GM20431 (cell line): ENCODE results near the gene DTX4.

ENCODE experiments used
- in situ Hi-C: fragments of 300-500 bp; cut with MseI, MboI; formaldehyde crosslinking; loops from one replicate; pipeline ENCODE4 v1.15.0; 2020; ENCODE audit warnings: low sequenced_read_pairs; ENCODE audit not compliant: unreplicated experiment

DTX4 gene

DNA sequence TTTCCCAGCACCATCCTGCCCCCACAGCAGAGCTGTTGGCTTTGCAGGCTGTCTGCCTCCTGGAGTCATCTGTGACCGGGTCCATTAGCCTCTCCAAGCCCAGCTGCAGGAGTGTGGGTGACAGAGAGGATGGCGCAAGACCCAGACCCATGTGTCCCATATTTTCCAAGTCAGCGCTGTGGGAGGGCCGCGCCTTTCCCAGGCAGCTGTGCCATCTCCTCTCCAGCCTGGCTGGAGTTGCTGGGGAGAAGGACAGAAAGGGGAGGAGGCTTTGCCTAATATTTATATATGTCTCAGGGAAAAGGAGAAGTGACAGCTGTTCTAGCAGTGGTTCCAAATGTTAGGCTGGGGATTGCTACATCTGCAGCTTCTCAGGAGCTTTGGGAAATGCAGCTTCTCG, 15.7 kb downstream of the DTX4 start:
- in situ Hi-C loops: loop anchor here (10.0 kb wide), 1 partner anchor 97 kb away; no protein-coding TSS in a partner anchor

- in situ Hi-C loops: loop anchor here (10.0 kb wide), 1 partner anchor 96 kb away; no protein-coding TSS in a partner anchor
Measured at GRCh38 chr11:59188954-59189353, 17.0 kb downstream of the DTX4 start.

DNA sequence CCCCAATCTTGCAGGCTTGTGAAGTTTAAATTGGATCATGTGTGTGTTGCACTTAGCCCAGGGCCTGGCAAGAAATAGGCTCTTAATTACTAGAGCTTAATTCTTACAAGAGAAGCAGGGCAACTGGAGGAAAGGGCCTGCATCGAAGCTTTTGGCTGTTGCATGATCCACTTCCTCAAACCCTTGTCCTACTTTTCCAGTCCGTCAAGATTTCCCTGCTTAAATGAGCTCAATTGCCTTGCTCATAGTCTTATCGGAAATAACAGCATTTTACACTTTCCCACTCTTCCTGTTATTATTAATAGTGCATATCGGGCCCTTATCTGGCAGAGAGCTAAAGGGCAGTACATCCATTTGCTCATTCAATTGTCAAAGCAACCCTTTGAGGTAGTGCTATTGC, 18.1 kb downstream of the DTX4 start:
- in situ Hi-C loops: loop anchor here (10.0 kb wide), 1 partner anchor 95 kb away; no protein-coding TSS in a partner anchor

- in situ Hi-C loops: no loop called here
Measured at GRCh38 chr11:59191095-59191494, 19.2 kb downstream of the DTX4 start.

GRCh38 chr11:59191890-59192289, 20.0 kb downstream of the DTX4 start:
- in situ Hi-C loops: no loop called here

GRCh38 chr11:59192446-59193020, 20.6 kb downstream of the DTX4 start:
- in situ Hi-C loops: no loop called here

DNA sequence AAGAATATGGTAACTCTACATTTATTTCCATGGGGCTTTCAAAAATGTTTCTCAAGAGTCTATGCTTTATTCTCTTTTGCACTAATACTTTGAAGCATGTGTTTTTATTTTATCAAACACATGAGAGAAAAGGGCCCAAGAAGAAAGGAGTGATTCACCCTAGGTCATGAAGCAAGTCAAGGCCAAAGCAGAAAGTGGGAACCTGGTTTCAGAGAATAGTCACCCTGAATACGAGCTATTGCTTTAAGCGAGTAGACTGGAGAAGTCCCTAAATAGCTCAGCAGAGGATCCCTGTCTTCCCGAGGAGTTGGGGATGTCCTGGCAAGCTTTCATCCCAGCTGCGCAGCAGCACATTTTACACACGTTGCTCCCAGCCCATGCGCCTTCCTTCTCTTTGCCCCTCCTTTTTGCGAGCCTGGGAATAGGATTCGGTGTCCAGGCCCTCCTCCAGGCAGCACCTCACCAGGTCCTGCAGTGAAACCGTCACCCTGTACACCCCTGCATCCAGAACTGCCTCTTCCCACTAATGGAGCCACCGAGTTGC, 21.7 kb downstream of the DTX4 start:
- in situ Hi-C loops: no loop called here

GRCh38 chr11:59195586-59195985, 23.7 kb downstream of the DTX4 start:
- in situ Hi-C loops: no loop called here

DNA sequence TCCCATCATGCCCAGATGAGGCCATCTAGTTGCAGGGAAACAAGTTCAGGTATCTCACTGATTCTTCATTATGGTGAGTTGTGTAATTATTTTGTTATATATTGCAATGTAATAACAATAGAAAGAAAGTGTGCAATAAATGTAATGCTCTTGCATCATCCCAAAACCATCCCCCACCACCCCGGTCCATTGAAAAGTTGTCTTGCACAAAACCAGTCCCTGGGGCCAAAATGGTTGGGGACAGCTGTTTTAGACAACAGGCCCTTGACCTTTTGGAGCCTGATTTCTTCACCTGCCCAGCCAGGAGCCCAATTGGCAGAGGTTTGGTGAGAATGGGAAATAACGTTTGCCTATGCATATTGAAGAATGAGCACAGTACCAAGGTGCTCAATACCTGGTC, 24.8 kb downstream of the DTX4 start:
- in situ Hi-C loops: no loop called here

DNA sequence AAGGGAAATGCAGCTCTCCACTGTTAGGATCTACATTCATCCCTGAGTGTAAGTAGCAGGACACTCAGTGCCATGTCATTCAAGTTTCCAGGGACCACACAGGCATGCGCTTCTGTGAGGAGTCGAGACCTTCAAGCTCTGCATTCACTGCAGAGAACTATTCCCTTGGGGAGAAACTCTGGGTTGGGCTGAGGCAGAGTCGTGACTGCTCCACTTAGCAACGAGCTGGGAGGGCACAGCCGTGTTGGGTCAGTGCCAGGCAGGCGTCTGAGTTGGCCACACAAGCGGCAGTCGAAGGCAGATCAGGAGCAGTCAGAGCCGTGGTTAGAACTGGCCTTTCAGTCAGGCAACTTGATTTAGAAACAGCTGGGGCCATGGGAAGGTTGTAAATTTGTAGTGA, 26.1 kb downstream of the DTX4 start:
- in situ Hi-C loops: no loop called here

- in situ Hi-C loops: no loop called here
Measured at GRCh38 chr11:59198726-59199125, 26.8 kb downstream of the DTX4 start.

- in situ Hi-C loops: no loop called here
Measured at GRCh38 chr11:59199546-59200422, 27.9 kb downstream of the DTX4 start.

DNA sequence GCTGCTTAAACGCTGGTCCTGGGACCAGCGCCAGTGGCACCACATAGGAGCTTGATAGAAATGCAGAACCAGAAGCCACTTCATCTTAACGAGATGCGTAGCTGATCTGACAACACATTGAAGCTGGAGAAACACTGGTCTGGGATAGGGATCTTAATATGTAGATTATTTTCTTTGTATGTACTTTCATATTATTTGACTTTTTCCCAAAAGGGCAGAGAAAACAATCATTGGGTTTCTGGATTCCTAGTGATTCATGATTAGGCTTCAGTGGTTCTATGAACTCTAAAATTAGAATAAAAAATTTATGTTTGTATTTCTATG, 28.5 kb downstream of the DTX4 start:
- in situ Hi-C loops: no loop called here

- in situ Hi-C loops: no loop called here
Measured at GRCh38 chr11:59201353-59201752, 29.4 kb downstream of the DTX4 start.

DNA sequence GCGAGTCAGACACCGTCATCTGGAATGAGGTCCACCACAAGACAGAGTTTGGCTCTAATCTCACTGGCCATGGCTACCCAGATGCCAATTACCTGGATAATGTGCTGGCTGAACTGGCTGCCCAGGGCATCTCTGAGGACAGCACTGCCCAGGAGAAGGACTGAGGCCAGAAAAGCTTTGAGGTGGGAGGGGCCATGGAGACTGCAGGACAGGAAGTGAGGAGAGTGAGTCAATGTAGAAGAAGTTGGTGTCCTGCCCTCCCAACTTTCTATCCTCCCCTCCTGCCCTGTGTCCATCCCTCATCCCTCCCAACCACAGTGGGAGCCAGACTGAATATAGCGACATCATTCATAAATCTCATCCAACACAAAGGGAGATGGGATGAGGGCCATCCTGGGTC, 32.8 kb downstream of the DTX4 start:
- in situ Hi-C loops: no loop called here

DNA sequence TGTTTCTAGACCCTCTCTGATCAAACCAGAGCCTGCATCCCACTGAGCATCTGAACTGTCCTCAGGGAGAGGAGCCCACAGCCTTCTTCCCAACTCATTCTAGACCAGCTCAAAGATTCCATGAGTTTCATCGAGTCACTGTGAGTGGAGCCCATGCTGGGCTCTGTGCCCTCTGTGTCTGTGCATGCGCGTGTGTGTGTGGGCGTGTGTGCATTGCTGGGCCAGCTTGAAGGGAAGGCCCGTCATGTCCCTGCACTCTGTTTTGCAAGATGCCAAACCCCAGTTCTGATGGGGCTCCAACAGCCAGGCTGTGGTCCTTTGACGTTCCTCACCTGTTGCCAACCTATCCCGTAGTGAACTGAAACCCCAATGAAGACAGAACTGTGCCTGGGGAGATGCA, 33.7 kb downstream of the DTX4 start:
- in situ Hi-C loops: no loop called here

GRCh38 chr11:59206635-59207034, 34.7 kb downstream of the DTX4 start:
- in situ Hi-C loops: no loop called here

- in situ Hi-C loops: no loop called here
Measured at GRCh38 chr11:59207988-59208451, 36.1 kb downstream of the DTX4 start.

- in situ Hi-C loops: no loop called here
Measured at GRCh38 chr11:59208956-59209355, 37.0 kb downstream of the DTX4 start.

DNA sequence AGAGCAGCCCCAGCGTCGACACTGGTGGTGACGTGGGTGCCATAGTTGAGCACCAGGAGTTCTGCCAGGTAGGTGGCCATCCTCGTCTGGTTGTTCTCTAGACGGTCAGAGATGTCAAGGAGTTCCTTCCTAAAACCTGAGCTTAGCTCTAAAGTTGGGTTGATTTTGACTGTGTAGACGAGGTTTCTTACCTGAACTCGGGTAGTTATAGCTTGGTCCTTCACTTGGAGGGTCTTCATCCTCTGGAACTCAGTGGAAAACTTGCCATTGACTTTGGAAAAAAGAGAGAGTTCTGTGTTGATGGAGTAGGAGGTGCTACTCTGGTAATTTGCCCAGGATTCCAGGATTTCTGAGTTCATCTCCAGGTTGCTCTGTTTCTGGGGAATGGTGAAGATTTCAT, 40.3 kb downstream of the DTX4 start:
- in situ Hi-C loops: no loop called here
